ENCODE data around the gene USP32. TPM values are rescaled to one million over a fixed set of nuclear protein-coding genes. Genes with fewer than 3 reads are reported as not detected.
A peak's percentile ranks its signal among the peaks of the same experiment; 100 is the strongest.

USP32 gene
- total and polyA plus RNA-seq, 10 of the 15 experiments (the other 5 are each of a cell fraction or from before 2014, with no cell fraction given) = 7.8 to 37.3 (median 25.5) TPM

DNA sequence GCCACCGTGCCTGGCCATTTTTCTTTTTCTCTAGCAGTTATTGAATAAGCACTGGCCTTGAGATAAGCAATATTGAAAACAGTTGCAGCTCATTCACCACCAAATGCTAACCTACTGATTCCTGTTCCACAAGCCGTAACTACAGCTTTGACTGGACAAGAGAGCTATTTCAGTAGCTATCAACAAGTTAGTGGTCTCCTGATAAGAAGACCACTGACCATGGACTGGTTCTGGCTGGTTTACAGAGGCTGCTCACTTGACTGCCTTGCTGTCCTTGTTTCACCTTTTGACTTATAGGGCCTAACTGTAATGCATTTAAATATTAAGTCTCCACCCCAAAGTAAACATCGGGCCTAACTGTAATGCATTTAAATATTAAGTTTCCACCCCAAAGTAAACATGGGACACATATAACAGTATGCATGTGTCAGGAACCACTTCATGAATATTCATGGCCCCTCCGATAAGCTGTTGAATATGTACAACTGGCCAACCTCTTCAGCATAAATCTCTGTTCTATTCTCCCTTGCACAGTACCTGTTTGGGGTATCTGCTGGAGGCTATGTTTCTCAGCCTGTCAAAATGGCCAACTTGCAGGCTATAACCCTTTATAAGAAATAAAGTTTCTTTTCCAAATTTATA, 94.1 kb downstream of the USP32 start:
- in situ Hi-C loops (cut with MboI) = no loop called here

DNA sequence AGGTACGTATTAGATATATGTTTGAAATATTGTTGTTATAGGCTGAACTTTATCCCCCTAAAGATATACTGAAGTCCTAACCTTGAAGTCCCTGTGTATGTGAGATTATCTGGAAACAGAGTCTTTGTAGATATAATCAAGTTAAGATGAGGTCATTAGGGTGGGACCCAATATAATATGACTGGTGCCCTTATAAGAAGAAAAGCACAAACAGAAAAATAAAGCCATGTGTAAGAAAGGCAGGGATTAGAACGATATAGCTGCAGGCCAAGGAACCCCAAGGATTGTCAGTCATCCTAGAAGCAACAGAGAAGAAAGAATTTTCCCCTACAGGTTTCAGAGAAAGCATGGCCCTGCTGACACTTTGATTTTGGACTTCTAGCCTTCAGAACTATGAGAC, 95.8 kb downstream of the USP32 start:
- SMC1A ChIA-PET (ENCODE audit: uncharacterized antibody, unreplicated experiment) = interaction anchor here (1.8 kb wide), 1 partner anchor 89 kb away, joined by 3 read pairs; no protein-coding TSS in a partner anchor
- in situ Hi-C loops (cut with MboI) = no loop called here
- no peaks in the 10 kb centered on the region for H3K79me2 ChIP-seq (ENCODE audit: control insufficient read depth, insufficient read depth, low read length)

More for the DNA sequence above, 94.1 kb downstream of the USP32 start:
- intact Hi-C loops (cut with micrococcal nuclease; ENCODE audit: unreplicated experiment) = no loop called here
- no peak overlapping the region for H3K9ac ChIP-seq (ENCODE audit: control insufficient read depth, insufficient read depth, low read length)
- no peak overlapping the region for H3K27ac ChIP-seq (ENCODE audit: control insufficient read depth, insufficient read depth)
- DNase-seq (ENCODE audit: low read depth, low spot score) (no peak), ATAC-seq (no peak), FAIRE-seq (no peak)
- CTCF ChIA-PET = interaction anchor here (1.3 kb wide), 1 partner anchor 67 kb away, joined by 3 read pairs; no protein-coding TSS in a partner anchor
- H3K36me3 ChIP-seq (ENCODE audit: control insufficient read depth in 2 of 2, insufficient read depth in 2 of 2, low read length in 1 of 2) = peaks cover 0 to 13% of the 10 kb centered on the region in 2 experiments; a peak in 2 of 4 replicates
- H4K20me1 ChIP-seq (ENCODE audit: control insufficient read depth, insufficient read depth) = no peaks in the 10 kb centered on the region
- H2AFZ ChIP-seq (ENCODE audit: control insufficient read depth, low read depth, low read length) = no peak overlapping the region
- WGBS (ENCODE audit: insufficient coverage, insufficient replicate concordance, low lambda C conversion rate, missing lambda C conversion rate) = 87% methylated on average over 4 of the region's 4 CpGs
- H3K4me1 ChIP-seq (ENCODE audit: control insufficient read depth, insufficient read depth, low read length) = no peaks in the 10 kb centered on the region
- no peak overlapping the region for H3K4me3 ChIP-seq
- H3K9me3 ChIP-seq (replicated peaks; ENCODE audit: control insufficient read depth, insufficient read depth, low read length) = no peaks in the 10 kb centered on the region
- POLR2A ChIA-PET = interaction anchor here (0.6 kb wide), 1 partner anchor 87 kb away, joined by 3 read pairs; no protein-coding TSS in a partner anchor
- RAD21 ChIA-PET (ENCODE audit: unreplicated experiment) = no interaction called here
- TF ChIP-seq, protein P1, sequence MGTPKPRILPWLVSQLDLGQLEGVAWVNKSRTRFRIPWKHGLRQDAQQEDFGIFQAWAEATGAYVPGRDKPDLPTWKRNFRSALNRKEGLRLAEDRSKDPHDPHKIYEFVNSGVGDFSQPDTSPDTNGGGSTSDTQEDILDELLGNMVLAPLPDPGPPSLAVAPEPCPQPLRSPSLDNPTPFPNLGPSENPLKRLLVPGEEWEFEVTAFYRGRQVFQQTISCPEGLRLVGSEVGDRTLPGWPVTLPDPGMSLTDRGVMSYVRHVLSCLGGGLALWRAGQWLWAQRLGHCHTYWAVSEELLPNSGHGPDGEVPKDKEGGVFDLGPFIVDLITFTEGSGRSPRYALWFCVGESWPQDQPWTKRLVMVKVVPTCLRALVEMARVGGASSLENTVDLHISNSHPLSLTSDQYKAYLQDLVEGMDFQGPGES (IDR thresholded peaks at IDR 0.05) = no peak
- TF ChIP-seq RUNX3 (IDR thresholded peaks at IDR 0.05; ENCODE audit: low read length) = 0 out of 2 replicates have a peak, but pooled peaks have one; percentile 11
- TF ChIP-seq ZNF384 (IDR thresholded peaks at IDR 0.05; ENCODE audit: borderline replicate concordance, low read depth, low read length) = no peak
- no peak overlapping the region for H3K4me2 ChIP-seq (ENCODE audit: control insufficient read depth, insufficient read depth)
- no peaks in the 10 kb centered on the region; the same call in 1 of the 2 replicates for H3K79me2 ChIP-seq (ENCODE audit: control insufficient read depth, insufficient read depth, low read length)
- SMC1A ChIA-PET (ENCODE audit: uncharacterized antibody, unreplicated experiment) = interaction anchor here (0.7 to 1.3 kb wide), 3 partner anchors 39 to 93 kb away, joined by 3 to 4 read pairs (median 3); no protein-coding TSS in a partner anchor
- no TSS peak for BruUV-seq (replicated peaks)
- H3K27me3 ChIP-seq (replicated peaks in 1 of 2; ENCODE audit: control insufficient read depth in 2 of 2, insufficient read depth in 2 of 2, low read length in 1 of 2) = no peaks in the 10 kb centered on the region

More for the DNA sequence above, 95.8 kb downstream of the USP32 start:
- ATAC-seq = no peak
- no peak for FAIRE-seq
- Histone ChIP-seq H3K36me3 (ENCODE audit: control insufficient read depth in 2 of 2, insufficient read depth in 2 of 2, low read length in 1 of 2) (peaks cover 0 to 10% of the 10 kb centered on the region in 2 experiments; a peak in 2 of 4 replicates), H2AFZ (ENCODE audit: control insufficient read depth, low read depth, low read length) (no peak overlapping the region), H3K9me3 (replicated peaks; ENCODE audit: control insufficient read depth, insufficient read depth, low read length) (no peaks in the 10 kb centered on the region), H3K4me2 (ENCODE audit: control insufficient read depth, insufficient read depth) (no peak overlapping the region), H4K20me1 (ENCODE audit: control insufficient read depth, insufficient read depth) (no peaks in the 10 kb centered on the region), H3K27ac (ENCODE audit: control insufficient read depth, insufficient read depth) (no peak overlapping the region), H3K4me3 (no peak overlapping the region), H3K9ac (ENCODE audit: control insufficient read depth, insufficient read depth, low read length) (no peak overlapping the region), H3K4me1 (ENCODE audit: control insufficient read depth, insufficient read depth, low read length) (no peaks in the 10 kb centered on the region), H3K27me3 (replicated peaks in 1 of 2; ENCODE audit: control insufficient read depth in 2 of 2, insufficient read depth in 2 of 2, low read length in 1 of 2) (no peaks in the 10 kb centered on the region)
- 95% methylated on average over 2 of the region's 2 CpGs for WGBS (ENCODE audit: insufficient coverage, insufficient replicate concordance, low lambda C conversion rate, missing lambda C conversion rate)
- TF ChIP-seq, protein P2, sequence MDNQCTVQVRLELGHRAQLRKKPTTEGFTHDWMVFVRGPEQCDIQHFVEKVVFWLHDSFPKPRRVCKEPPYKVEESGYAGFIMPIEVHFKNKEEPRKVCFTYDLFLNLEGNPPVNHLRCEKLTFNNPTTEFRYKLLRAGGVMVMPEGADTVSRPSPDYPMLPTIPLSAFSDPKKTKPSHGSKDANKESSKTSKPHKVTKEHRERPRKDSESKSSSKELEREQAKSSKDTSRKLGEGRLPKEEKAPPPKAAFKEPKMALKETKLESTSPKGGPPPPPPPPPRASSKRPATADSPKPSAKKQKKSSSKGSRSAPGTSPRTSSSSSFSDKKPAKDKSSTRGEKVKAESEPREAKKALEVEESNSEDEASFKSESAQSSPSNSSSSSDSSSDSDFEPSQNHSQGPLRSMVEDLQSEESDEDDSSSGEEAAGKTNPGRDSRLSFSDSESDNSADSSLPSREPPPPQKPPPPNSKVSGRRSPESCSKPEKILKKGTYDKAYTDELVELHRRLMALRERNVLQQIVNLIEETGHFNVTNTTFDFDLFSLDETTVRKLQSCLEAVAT (IDR thresholded peaks at IDR 0.05) = no peak
- TF ChIP-seq NFIC (IDR thresholded peaks at IDR 0.05; ENCODE audit: low read depth, low read length) (no peak), ETV6 (conservative IDR thresholded peaks at IDR 0.05 in 1 of 2, IDR thresholded peaks at IDR 0.05 in 1 of 2; ENCODE audit: borderline replicate concordance in 1 of 2, low read depth in 1 of 2) (0 out of 4 replicates have a peak, but pooled peaks of 1 of the 2 experiments have one; percentile 71), BCL11A (IDR thresholded peaks at IDR 0.05; ENCODE audit: low read depth, low read length) (no peak), HDAC2 (IDR thresholded peaks at IDR 0.05) (no peak), NFXL1 (IDR thresholded peaks at IDR 0.05; ENCODE audit: borderline replicate concordance) (peak; percentile 13; the same call in 1 of the 2 replicates)
- intact Hi-C loops (cut with micrococcal nuclease; ENCODE audit: unreplicated experiment) = no loop called here
- POLR2A ChIA-PET = no interaction called here
- no TSS peak for BruUV-seq (replicated peaks)
- DNase-seq (ENCODE audit: low read depth, low spot score) = no peak
- CTCF ChIA-PET = interaction anchor here (1.3 kb wide), 1 partner anchor 66 kb away, joined by 3 read pairs; no protein-coding TSS in a partner anchor
- RAD21 ChIA-PET (ENCODE audit: unreplicated experiment) = no interaction called here

All from GM12878 (cell line).